Smooth muscle cell (in vitro differentiated cells): Measurements from ENCODE around the gene ODR4. TPM values are rescaled to one million over a fixed set of nuclear protein-coding genes. Genes with fewer than 3 reads are reported as not detected.

Experiments
- DNase-seq: peaks from one replicate; lab custom pipeline; 2025; ENCODE audit not compliant: unreplicated experiment; lab: John Stamatoyannopoulos, UW
- H2AFZ ChIP-seq: fragments of 200-600 bp; sonication (generic); 2 replicates; pipeline ENCODE4 v1.6.0; 2016; ENCODE audit warnings: antibody characterized with exemption, low read depth, mild to moderate bottlenecking
- H3F3A ChIP-seq: fragments of 200-600 bp; sonication (generic); 2 replicates; pipeline ENCODE4 v1.6.0; 2017; ENCODE audit warnings: antibody characterized with exemption, low read depth
- H3K27ac ChIP-seq: fragments of 200-600 bp; sonication (generic); 2 replicates; pipeline ENCODE4 v1.5.1; 2016; ENCODE audit warnings: low read depth, mild to moderate bottlenecking
- H3K27me3 ChIP-seq: fragments of 200-600 bp; sonication (generic); 2 replicates; pipeline ENCODE4 v1.6.1; 2016; ENCODE audit warnings: low read depth, mild to moderate bottlenecking
- H3K36me3 ChIP-seq: fragments of 200-600 bp; sonication (generic); 2 replicates; pipeline ENCODE4 v1.5.1; 2016; ENCODE audit warnings: low read depth
- H3K4me1 ChIP-seq: fragments of 200-600 bp; sonication (generic); 2 replicates; pipeline ENCODE4 v1.5.1; 2016; ENCODE audit warnings: low read depth
- H3K4me2 ChIP-seq: fragments of 200-600 bp; sonication (generic); 2 replicates; pipeline ENCODE4 v1.6.0; 2016; ENCODE audit warnings: mild to moderate bottlenecking
- H3K4me3 ChIP-seq: fragments of 200-600 bp; sonication (generic); 2 replicates; pipeline ENCODE4 v1.5.1; 2016; ENCODE audit warnings: mild to moderate bottlenecking
- H3K79me2 ChIP-seq: fragments of 200-600 bp; sonication (generic); 2 replicates; pipeline ENCODE4 v1.6.0; 2016; ENCODE audit warnings: low read depth, mild to moderate bottlenecking
- H3K9ac ChIP-seq: fragments of 200-600 bp; sonication (generic); 2 replicates; pipeline ENCODE4 v1.6.0; 2016; ENCODE audit warnings: low read depth
- H3K9me3 ChIP-seq: fragments of 200-600 bp; sonication (generic); replicated peaks from 2 replicates; pipeline ENCODE4 v1.5.1; 2016; ENCODE audit warnings: low read depth
- H4K20me1 ChIP-seq: fragments of 200-600 bp; sonication (generic); 2 replicates; pipeline ENCODE4 v1.6.0; 2016; ENCODE audit warnings: low read depth
- WGBS: methylation state at CpG from one replicate; pipeline ENCODE4 v1.1.7; 2016; ENCODE audit warnings: low lambda C conversion rate; 5-methylcytosine and 5-hydroxymethylcytosine counted together
- polyA plus RNA-seq: library from polyadenylated mRNA; unstranded; fragments of >200 nt; fragmentation: Nextera tagmentation; extraction: Ambion mirVana; gene quantifications from 2 replicates; pipeline ENCODE4 v1.2.1, GENCODE V29; 2016
- total RNA-seq: library from RNA; depleted of rRNA; stranded (reverse); fragments of >200 nt; gene quantifications from 2 replicates; pipeline ENCODE4 v1.2.3, GENCODE V29; 2014
- TF ChIP-seq, protein P1 (sequence below): fragments of 200-600 bp; sonication (generic); IDR thresholded peaks from 2 replicates; pipeline ENCODE4 v1.5.1; 2017; ENCODE audit warnings: borderline replicate concordance, mild to moderate bottlenecking, antibody characterized with exemption; ENCODE audit not compliant: insufficient read depth, poor library complexity, severe bottlenecking

Gene ODR4
- total RNA-seq (27.4 and 36.9 TPM in 2 replicates), polyA plus RNA-seq (17.5 and 19.3 TPM in 2 replicates)

GRCh38 chr1:186375152-186375928 lies at the start of gene ODR4, which contains the start of gene TPR:
Gene ODR4, plus strand, starts transcription at chr1:186375838. Its CDS starts 3,948 bp downstream, at chr1:186379786.
Gene TPR, minus strand, starts transcription at chr1:186375253. Its CDS starts 225 bp downstream, at chr1:186375028.
- peaks cover 10% of the 10 kb centered on the region for H3K36me3 ChIP-seq
- H3F3A ChIP-seq: no peaks in the 10 kb centered on the region
- TF ChIP-seq, protein P1, sequence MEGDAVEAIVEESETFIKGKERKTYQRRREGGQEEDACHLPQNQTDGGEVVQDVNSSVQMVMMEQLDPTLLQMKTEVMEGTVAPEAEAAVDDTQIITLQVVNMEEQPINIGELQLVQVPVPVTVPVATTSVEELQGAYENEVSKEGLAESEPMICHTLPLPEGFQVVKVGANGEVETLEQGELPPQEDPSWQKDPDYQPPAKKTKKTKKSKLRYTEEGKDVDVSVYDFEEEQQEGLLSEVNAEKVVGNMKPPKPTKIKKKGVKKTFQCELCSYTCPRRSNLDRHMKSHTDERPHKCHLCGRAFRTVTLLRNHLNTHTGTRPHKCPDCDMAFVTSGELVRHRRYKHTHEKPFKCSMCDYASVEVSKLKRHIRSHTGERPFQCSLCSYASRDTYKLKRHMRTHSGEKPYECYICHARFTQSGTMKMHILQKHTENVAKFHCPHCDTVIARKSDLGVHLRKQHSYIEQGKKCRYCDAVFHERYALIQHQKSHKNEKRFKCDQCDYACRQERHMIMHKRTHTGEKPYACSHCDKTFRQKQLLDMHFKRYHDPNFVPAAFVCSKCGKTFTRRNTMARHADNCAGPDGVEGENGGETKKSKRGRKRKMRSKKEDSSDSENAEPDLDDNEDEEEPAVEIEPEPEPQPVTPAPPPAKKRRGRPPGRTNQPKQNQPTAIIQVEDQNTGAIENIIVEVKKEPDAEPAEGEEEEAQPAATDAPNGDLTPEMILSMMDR: peak; percentile 86
- no peaks in the 10 kb centered on the region for H3K27me3 ChIP-seq
- peak within 1 kb of the TSS; percentile 97 for H3K9ac ChIP-seq
- peak; percentile 100 for DNase-seq
- WGBS: under 1% methylated on average over 60 of the region's 60 CpGs
- H2AFZ ChIP-seq: peak within 1 kb of the TSS; percentile 92
- peaks cover 16% of the 10 kb centered on the region for H4K20me1 ChIP-seq
- H3K4me2 ChIP-seq: peak within 1 kb of the TSS; percentile 98
- H3K9me3 ChIP-seq: no peaks in the 10 kb centered on the region
- H3K4me1 ChIP-seq: peaks cover 22% of the 10 kb centered on the region
- H3K79me2 ChIP-seq: peaks cover 85% of the 10 kb centered on the region
- H3K4me3 ChIP-seq: peak within 1 kb of the TSS; percentile 90
- H3K27ac ChIP-seq: peak within 1 kb of the TSS; percentile 99

DNA sequence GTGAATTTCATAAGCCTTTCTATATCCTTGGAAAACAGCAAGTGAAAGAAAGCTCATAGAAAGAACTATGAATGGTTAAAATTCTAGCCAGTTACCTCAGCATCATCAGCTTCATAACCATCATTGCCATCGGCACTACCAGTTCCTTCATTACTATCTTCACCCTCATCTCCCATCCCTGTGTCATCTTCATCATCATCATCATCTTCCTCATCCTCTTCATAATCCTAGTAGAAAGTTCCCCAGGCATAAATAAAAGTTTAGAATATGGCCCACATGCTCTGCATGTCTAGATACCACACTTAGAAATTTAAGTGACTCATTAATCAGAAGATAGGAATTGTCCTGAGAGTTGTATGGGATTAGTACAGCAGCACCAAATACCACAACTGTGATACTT lies 49.6 kb upstream of the ODR4 start:
- Histone ChIP-seq H3K27ac (no peak overlapping the region), H2AFZ (no peak overlapping the region), H3K79me2 (no peaks in the 10 kb centered on the region), H3K36me3 (peaks cover 35% of the 10 kb centered on the region), H3K27me3 (no peaks in the 10 kb centered on the region), H3K4me2 (no peak overlapping the region), H3K9me3 (no peaks in the 10 kb centered on the region), H3K9ac (no peak overlapping the region), H3F3A (no peaks in the 10 kb centered on the region), H3K4me1 (no peaks in the 10 kb centered on the region), H4K20me1 (no peaks in the 10 kb centered on the region), H3K4me3 (no peak overlapping the region)
- TF ChIP-seq, protein P1: no peak
- WGBS: 92% methylated on average over 1 of the region's 1 CpG
- DNase-seq: no peak

- H3K4me3 ChIP-seq: no peak overlapping the region
- H2AFZ ChIP-seq: no peak overlapping the region
- H3K36me3 ChIP-seq: peaks cover 29% of the 10 kb centered on the region
- no peak overlapping the region for H3K27ac ChIP-seq
- H4K20me1 ChIP-seq: no peaks in the 10 kb centered on the region
- H3K9ac ChIP-seq: no peak overlapping the region
- H3K4me1 ChIP-seq: no peaks in the 10 kb centered on the region
- no peak for DNase-seq
- H3K4me2 ChIP-seq: no peak overlapping the region
- H3K27me3 ChIP-seq: no peaks in the 10 kb centered on the region
- no peaks in the 10 kb centered on the region for H3K9me3 ChIP-seq
- TF ChIP-seq, protein P1: no peak
- H3K79me2 ChIP-seq: no peaks in the 10 kb centered on the region
- 94% methylated on average over 1 of the region's 1 CpG for WGBS
- no peaks in the 10 kb centered on the region for H3F3A ChIP-seq
These were observed 48.3 kb upstream of the ODR4 start for GRCh38 chr1:186327331-186327730.
